Hippocampal formation (tissue), 2 donors: Measurements from ENCODE around the gene TMEM156.

Experiments used
- DNase-seq, 2 donors: peaks; one replicate each; lab custom pipeline; 2025; lab: John Stamatoyannopoulos, UW

The TMEM156 gene

DNA sequence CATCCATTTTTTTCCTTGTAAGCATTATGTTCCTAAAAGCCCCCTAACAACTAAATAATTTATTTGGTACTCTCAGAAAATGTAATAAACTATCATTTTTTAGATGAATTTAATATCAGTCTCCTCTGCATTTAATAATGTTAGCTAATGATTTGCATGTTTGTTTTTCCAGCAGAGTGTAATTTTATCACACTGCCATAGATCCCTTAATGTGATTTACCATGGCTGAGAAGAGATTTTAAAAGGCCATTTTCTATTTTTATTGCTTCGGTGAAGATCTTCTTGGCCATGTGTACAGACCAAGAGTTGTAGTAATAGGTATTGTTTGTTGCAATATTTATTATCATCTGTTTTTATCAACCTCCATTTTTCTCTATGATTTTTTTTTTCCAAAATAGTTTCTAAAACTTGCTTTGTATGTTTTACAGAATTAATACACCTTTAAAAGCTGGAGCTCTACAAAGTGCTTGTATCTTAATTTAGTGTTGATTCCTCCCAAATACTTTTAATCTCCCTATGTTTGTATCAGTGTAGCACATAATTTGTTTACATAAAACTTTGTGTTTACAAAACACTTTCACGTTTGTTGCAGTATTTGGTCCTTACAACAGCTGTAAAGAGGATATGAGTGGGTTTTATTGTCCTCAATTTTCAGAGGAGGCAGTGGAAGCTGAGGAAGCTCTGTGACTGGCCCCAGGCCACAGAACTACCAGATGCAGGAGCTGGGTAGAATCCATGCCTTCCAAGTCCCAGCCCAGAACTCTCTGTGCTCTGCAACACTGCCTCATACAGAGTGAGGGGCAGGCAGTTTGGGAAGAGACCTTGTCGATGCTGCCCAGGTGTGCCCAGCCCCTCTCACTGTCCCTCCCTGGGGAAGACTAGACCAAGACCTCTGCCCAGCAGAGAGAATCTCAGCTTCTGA lies 106.5 kb downstream of the TMEM156 start:
- DNase-seq: peak; percentile 12 to 43

GRCh38 chr4:38924353-38924752 lies 107.9 kb downstream of the TMEM156 start:
- DNase-seq: no peak

DNA sequence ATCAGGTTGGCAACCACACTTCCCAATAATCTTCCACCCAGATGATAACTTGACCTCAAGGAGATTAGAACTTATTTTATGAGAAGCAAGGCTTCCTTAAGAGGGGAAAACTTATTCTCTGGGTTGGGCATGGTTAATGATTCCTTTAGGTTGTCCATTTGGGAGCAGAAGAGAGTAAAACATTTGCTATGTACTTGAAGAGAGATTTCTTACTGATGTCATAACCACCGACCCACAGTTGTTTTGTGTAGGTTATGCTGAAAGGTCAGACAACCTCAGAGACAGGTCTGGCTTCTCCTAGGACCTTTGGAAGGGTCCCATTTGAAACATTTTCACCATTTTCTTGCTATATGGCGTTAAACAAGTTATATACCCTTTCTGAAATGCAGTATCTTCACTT lies 108.5 kb downstream of the TMEM156 start:
- no peak for DNase-seq

GRCh38 chr4:38921151-38921550 lies 111.1 kb downstream of the TMEM156 start:
- DNase-seq: no peak

- no peak for DNase-seq
These were observed 111.5 kb downstream of the TMEM156 start for GRCh38 chr4:38920677-38921076.

- DNase-seq: no peak
These were observed 112.0 kb downstream of the TMEM156 start for GRCh38 chr4:38920186-38920585.

GRCh38 chr4:38919494-38919893 lies 112.7 kb downstream of the TMEM156 start:
- no peak for DNase-seq

DNA sequence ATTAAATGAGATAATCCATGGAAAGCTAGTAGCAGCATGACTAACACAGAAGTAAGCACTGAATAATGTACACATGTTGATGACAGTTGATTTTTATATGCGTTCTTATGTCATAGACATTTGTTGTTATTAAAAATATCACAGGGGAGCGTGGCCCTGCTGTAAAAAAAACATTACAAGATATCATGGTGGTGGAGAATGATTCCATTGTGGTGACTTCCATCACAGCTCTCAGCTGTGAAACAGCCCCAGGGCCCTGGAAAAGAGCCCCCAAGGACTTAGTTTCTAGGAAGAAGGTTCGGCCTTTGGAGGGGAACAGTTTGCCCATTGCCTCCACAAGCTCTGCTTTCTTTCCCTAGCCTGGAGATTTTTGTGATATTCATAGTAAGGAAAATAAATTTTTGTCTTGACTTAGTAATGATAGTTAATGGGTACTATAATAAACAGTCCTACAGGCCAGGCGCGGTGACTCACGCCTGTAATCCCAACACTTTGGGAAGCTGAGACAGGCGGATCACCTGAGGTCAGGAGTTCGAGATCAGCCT lies 114.7 kb downstream of the TMEM156 start:
- DNase-seq: no peak
